ENCODE measurements around the gene RAB3GAP1.
"Not testable (repeated sequence)": the region's sequence is repeated elsewhere in the genome, so short reads cannot be mapped to it uniquely, and the experiment has no call there.

Gene RAB3GAP1

GRCh38 chr2:135052042-135052876 lies at the start of gene RAB3GAP1:
Gene RAB3GAP1, plus strand, starts transcription at chr2:135052292. Its CDS starts 16 bp downstream, at chr2:135052308.
- peak; percentile 55 for DNase-seq

- DNase-seq = no peak
Measured at GRCh38 chr2:135002836-135003235, 49.3 kb upstream of the RAB3GAP1 start.

GRCh38 chr2:135004005-135004746 lies 47.9 kb upstream of the RAB3GAP1 start:
- peak; percentile 57 for DNase-seq

GRCh38 chr2:135005753-135006152 lies 46.3 kb upstream of the RAB3GAP1 start:
- DNase-seq = no peak

- DNase-seq = no peak
Measured at GRCh38 chr2:135009339-135009738, 42.8 kb upstream of the RAB3GAP1 start.

GRCh38 chr2:135010200-135010942 lies 41.7 kb upstream of the RAB3GAP1 start:
- no peak for DNase-seq

- DNase-seq = no peak
Measured at GRCh38 chr2:135011633-135012032, 40.5 kb upstream of the RAB3GAP1 start.

GRCh38 chr2:135021618-135022017 lies 30.5 kb upstream of the RAB3GAP1 start:
- DNase-seq = no peak

- no peak for DNase-seq
Measured at GRCh38 chr2:135022952-135023880, 28.9 kb upstream of the RAB3GAP1 start.

GRCh38 chr2:135023886-135024485 lies 28.1 kb upstream of the RAB3GAP1 start:
- DNase-seq = no peak

- no peak for DNase-seq
Measured at GRCh38 chr2:135029481-135030134, 22.5 kb upstream of the RAB3GAP1 start.

- DNase-seq = no peak
Measured at GRCh38 chr2:135030826-135031225, 21.3 kb upstream of the RAB3GAP1 start.

GRCh38 chr2:135033216-135033615 lies 18.9 kb upstream of the RAB3GAP1 start:
- DNase-seq = not testable (repeated sequence)

- no peak for DNase-seq
Measured at GRCh38 chr2:135037831-135038230, 14.3 kb upstream of the RAB3GAP1 start.

- DNase-seq = no peak
Measured at GRCh38 chr2:135043345-135043744, 8.7 kb upstream of the RAB3GAP1 start.

- DNase-seq = no peak
Measured at GRCh38 chr2:135047300-135047699, 4.8 kb upstream of the RAB3GAP1 start, which contains the start of gene MAP3K19. Gene MAP3K19, minus strand, starts transcription at chr2:135047447. Its CDS starts 22,800 bp downstream, at chr2:135024647.

GRCh38 chr2:135048122-135048521 lies 4.0 kb upstream of the RAB3GAP1 start:
- DNase-seq = no peak

- no peak for DNase-seq
Measured at GRCh38 chr2:135050132-135050531, 2.0 kb upstream of the RAB3GAP1 start.

- no peak for DNase-seq
Measured at GRCh38 chr2:135050684-135051083, 1.4 kb upstream of the RAB3GAP1 start.

GRCh38 chr2:135052997-135053474 lies 944 bp downstream of the RAB3GAP1 start:
- DNase-seq = no peak
